Measurements from ENCODE around the gene ARHGAP31.

DNA sequence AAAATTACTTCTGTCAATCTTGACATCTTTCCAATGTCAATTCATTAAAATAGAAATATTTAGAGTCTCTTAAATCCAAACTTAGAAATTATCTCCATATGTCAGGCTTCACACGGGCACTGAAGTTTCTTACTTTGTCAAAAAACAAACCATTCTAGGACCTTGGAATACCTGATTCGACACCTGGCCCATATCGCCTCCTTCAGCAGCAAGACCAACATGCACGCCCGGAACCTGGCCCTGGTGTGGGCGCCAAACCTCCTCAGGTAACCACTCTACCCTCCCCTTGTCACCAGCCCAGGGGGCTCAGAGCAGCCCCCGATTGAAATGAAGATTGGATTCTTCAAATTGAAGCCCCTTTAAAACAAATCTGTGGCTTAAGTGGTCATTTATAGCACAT lies 88.0 kb downstream of the ARHGAP31 start:
- TF ChIP-seq EZH2 (IDR thresholded peaks at IDR 0.05; ENCODE audit: insufficient read depth, poor library complexity, severe bottlenecking) = no peak
- no peak for TF ChIP-seq EZH2phosphoT487 (IDR thresholded peaks at IDR 0.05; ENCODE audit: insufficient read depth, low read depth)

Data from GM23248 (cell line).